SKM-1 treated with dmso at 0.1 percent for 144 hours (cell line): ENCODE data around the gene IDH3B.
A peak's percentile ranks its signal among the peaks of the same experiment; 100 is the strongest.
"Not testable (repeated sequence)": the region's sequence is repeated elsewhere in the genome, so short reads cannot be mapped to it uniquely, and the experiment has no call there.

Experiments
- DNase-seq: peaks from one replicate; lab custom pipeline; 2025; ENCODE audit not compliant: unreplicated experiment; lab: John Stamatoyannopoulos, UW

Gene IDH3B

GRCh38 chr20:2663887-2664719 lies at the start of gene IDH3B:
TSS of gene IDH3B (minus strand) at chr20:2664216. CDS start at chr20:2664188, 28 bp downstream.
- DNase-seq = peak; percentile 76

- no peak for DNase-seq
Measured at GRCh38 chr20:2713285-2713684, 49.3 kb upstream of the IDH3B start.

GRCh38 chr20:2709205-2709981 lies 45.4 kb upstream of the IDH3B start:
- DNase-seq = no peak

GRCh38 chr20:2708665-2709064 lies 44.6 kb upstream of the IDH3B start:
- no peak for DNase-seq

GRCh38 chr20:2708073-2708415 lies 44.0 kb upstream of the IDH3B start:
- DNase-seq = no peak

GRCh38 chr20:2707353-2708072 lies 43.5 kb upstream of the IDH3B start:
- DNase-seq = no peak

- DNase-seq = no peak
Measured at GRCh38 chr20:2706688-2707352, 42.8 kb upstream of the IDH3B start.

- no peak for DNase-seq
Measured at GRCh38 chr20:2705931-2706645, 42.1 kb upstream of the IDH3B start.

GRCh38 chr20:2703716-2704475 lies 39.9 kb upstream of the IDH3B start:
- no peak for DNase-seq

- DNase-seq = no peak
Measured at GRCh38 chr20:2701671-2702081, 37.7 kb upstream of the IDH3B start.

GRCh38 chr20:2700913-2701620 lies 37.1 kb upstream of the IDH3B start:
- DNase-seq = no peak

- no peak for DNase-seq
Measured at GRCh38 chr20:2699775-2700413, 35.9 kb upstream of the IDH3B start.

- DNase-seq = no peak
Measured at GRCh38 chr20:2698912-2699311, 34.9 kb upstream of the IDH3B start.

- no peak for DNase-seq
Measured at GRCh38 chr20:2698186-2698817, 34.3 kb upstream of the IDH3B start.

GRCh38 chr20:2697768-2698167 lies 33.8 kb upstream of the IDH3B start:
- DNase-seq = no peak

GRCh38 chr20:2696646-2697045 lies 32.6 kb upstream of the IDH3B start:
- DNase-seq = no peak

GRCh38 chr20:2695984-2696525 lies 32.0 kb upstream of the IDH3B start:
- not testable (repeated sequence) for DNase-seq
